Spleen (tissue), 11 donors: ENCODE results near the gene CLEC5A. TPM values are rescaled to one million over a fixed set of nuclear protein-coding genes. Genes with fewer than 3 reads are reported as not detected.

ENCODE experiments used
- DNase-seq: peaks from one replicate; pipeline ENCODE4 v3.0.0-alpha.2; 2020
- H3K27ac ChIP-seq, 8 donors: fragments of 200-600 bp; sonication (generic) in 7 of 8; 1 replicate in 4 of 8; 2 replicates in 4 of 8; pipeline versions ENCODE4 v1.5.0 to v1.8.0; 2016 to 2021; ENCODE audit warnings: inconsistent platforms in 4 of 8, mild to moderate bottlenecking in 4 of 8, moderate library complexity in 1 of 8
- H3K27me3 ChIP-seq, 7 donors: fragments of 200-600 bp; sonication (generic) in 6 of 7; replicated peaks in 1 of 7; 1 replicate in 4 of 7; 2 replicates in 3 of 7; pipeline versions ENCODE4 v1.5.0 to v1.8.0; 2016 to 2021; ENCODE audit warnings: inconsistent platforms in 3 of 7, mild to moderate bottlenecking in 1 of 7
- H3K36me3 ChIP-seq, 6 donors: fragments of 200-600 bp; sonication (generic) in 5 of 6; 1 replicate in 4 of 6; 2 replicates in 2 of 6; pipeline versions ENCODE4 v1.5.0 to v1.8.0; 2016 to 2021; ENCODE audit warnings: inconsistent platforms in 2 of 6
- H3K4me1 ChIP-seq, 6 donors: fragments of 200-600 bp; sonication (generic) in 5 of 6; 1 replicate in 3 of 6; 2 replicates in 3 of 6; pipeline versions ENCODE4 v1.5.0 to v1.8.0; 2016 to 2021; ENCODE audit warnings: inconsistent platforms in 3 of 6
- H3K4me3 ChIP-seq, 8 donors: fragments of 200-600 bp; sonication (generic) in 7 of 8; 1 replicate in 4 of 8; 2 replicates in 4 of 8; pipeline versions ENCODE4 v1.5.0 to v1.8.0; 2016 to 2021; ENCODE audit warnings: inconsistent platforms in 4 of 8, mild to moderate bottlenecking in 4 of 8, moderate library complexity in 2 of 8
- H3K9me3 ChIP-seq, 8 donors: fragments of 200-600 bp; sonication (generic) in 7 of 8; 1 replicate in 4 of 8; 2 replicates in 4 of 8; pipeline versions ENCODE4 v1.5.0 to v1.8.0; 2016 to 2021; ENCODE audit warnings: inconsistent platforms in 4 of 8
- POLR2A ChIP-seq, 3 donors: fragments of 450-650 bp; IDR thresholded peaks; one replicate each; pipeline ENCODE4 v1.5.1; 2017; ENCODE audit warnings: antibody characterized with exemption in 3 of 3, mild to moderate bottlenecking in 1 of 3
- POLR2AphosphoS5 ChIP-seq, 3 donors: sonication (generic); formaldehyde crosslinking; IDR thresholded peaks; one replicate each; pipeline ENCODE4 v1.5.1; 2017; ENCODE audit warnings: antibody characterized with exemption in 3 of 3
- WGBS, 5 donors: extraction: QIAGEN DNeasy Blood & Tissue Kit in 3 of 5; methylation state at CpG; one replicate each; pipeline versions ENCODE4 v1.1.5 to v1.1.7; 2013 to 2018; 5-methylcytosine and 5-hydroxymethylcytosine counted together
- intact Hi-C: fragments of 100-400 bp; cut with DNase I; formaldehyde crosslinking; loops from one replicate; pipeline ENCODE4 v1.15.0; 2023; ENCODE audit warnings: low total_unique reads
- polyA plus RNA-seq, 3 donors: library from polyadenylated mRNA; stranded (reverse); fragments of 200-250 nt; gene quantifications; one replicate each; pipeline ENCODE4 v1.2.1, GENCODE V29; 2013
- total RNA-seq, 7 donors: library from RNA; depleted of rRNA in 3 of 7; stranded (reverse); fragments of >200 nt in 3 of 7; fragmentation: NEBNext Ultra II Directional in 4 of 7; extraction: Animal tissue kit (Norgen Biotek cat#: 25700) in 4 of 7; gene quantifications; one replicate each; pipeline versions ENCODE4 v1.1.0 to v1.2.1, GENCODE V29; 2016 to 2021
- TF ChIP-seq, protein P1 (sequence below), 11 experiments: fragments of 200-600 bp in 7 of 11; fragments of 450-650 bp in 4 of 11; sonication (generic) in 4 of 11; IDR thresholded peaks in 8 of 11; conservative IDR thresholded peaks in 3 of 11; 1 replicate in 7 of 11; 2 replicates in 4 of 11; pipeline versions ENCODE4 v1.4.0 to v1.8.0; 2016 to 2021; ENCODE audit warnings: antibody characterized with exemption in 11 of 11, inconsistent platforms in 4 of 11, mild to moderate bottlenecking in 1 of 11
- donor health status: healthy with polysubstance abuse.
- donor health status: DM: no; HTN: no; CAD: no; lungs with moderate emphysema.
- donor health status: DM: no; HTN: no; CAD: no.
- donor health status: Bipolar disorder and iron deficiency.
- donor health status: healthy.
- donor health status: DM: no; HTN: no; CAD: no.
- donor health status: DM: yes; HTN: yes; CAD: no.

CLEC5A gene
- total and polyA plus RNA-seq, 10 donors, result 0.09 to 5.8 (median 0.91) TPM

DNA sequence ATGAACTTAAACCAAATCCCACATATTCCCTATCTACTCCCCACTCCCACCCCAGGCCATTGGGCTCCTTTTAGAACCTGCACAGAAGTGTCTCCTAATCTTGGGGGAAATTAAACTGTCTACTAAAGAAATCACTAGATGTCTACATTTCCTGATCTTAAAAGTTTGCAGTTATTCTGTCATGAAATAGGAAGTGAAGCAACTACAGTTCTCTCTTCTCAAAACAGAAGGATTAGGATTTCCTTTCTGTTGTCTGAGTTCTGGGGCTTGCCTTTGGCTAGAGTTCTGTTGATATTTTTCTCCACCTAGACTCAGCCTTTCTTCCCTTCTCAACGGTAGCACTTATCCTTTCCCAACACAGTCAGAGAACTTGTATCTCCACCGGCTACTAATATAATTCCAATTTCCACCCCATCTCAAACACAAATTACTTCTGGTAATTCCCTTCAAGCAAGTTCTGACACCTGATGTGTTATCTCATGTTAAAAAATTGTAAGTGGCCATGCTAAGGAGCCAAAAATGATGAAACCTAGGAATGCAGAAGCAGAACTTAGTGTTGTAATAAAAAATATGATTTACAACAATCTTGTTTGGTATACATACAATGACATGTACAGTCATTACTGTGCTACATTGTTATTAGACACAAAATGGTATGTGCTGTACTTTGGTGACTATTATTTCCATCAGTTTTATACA, 18.5 kb downstream of the CLEC5A start:
- Histone ChIP-seq H3K4me1 (peaks cover 0 to 16% (median 0%) of the 10 kb centered on the region in 6 donors), H3K27ac (peak overlapping the region in 6 of 8 donors; percentile 19 to 82 (median 70)), H3K4me3 (no peak overlapping the region), H3K36me3 (no peaks in the 10 kb centered on the region), H3K9me3 (peaks cover 0 to 9% (median 0%) of the 10 kb centered on the region in 8 donors), H3K27me3 (no peaks in the 10 kb centered on the region)
- intact Hi-C loops, result no loop called here
- TF ChIP-seq, protein P1, sequence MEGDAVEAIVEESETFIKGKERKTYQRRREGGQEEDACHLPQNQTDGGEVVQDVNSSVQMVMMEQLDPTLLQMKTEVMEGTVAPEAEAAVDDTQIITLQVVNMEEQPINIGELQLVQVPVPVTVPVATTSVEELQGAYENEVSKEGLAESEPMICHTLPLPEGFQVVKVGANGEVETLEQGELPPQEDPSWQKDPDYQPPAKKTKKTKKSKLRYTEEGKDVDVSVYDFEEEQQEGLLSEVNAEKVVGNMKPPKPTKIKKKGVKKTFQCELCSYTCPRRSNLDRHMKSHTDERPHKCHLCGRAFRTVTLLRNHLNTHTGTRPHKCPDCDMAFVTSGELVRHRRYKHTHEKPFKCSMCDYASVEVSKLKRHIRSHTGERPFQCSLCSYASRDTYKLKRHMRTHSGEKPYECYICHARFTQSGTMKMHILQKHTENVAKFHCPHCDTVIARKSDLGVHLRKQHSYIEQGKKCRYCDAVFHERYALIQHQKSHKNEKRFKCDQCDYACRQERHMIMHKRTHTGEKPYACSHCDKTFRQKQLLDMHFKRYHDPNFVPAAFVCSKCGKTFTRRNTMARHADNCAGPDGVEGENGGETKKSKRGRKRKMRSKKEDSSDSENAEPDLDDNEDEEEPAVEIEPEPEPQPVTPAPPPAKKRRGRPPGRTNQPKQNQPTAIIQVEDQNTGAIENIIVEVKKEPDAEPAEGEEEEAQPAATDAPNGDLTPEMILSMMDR (IDR thresholded peaks at IDR 0.05 in 8 of 11, conservative IDR thresholded peaks at IDR 0.05 in 3 of 11), result no peak
- TF ChIP-seq POLR2A (IDR thresholded peaks at IDR 0.05), result no peak
- TF ChIP-seq POLR2AphosphoS5 (IDR thresholded peaks at IDR 0.05), result no peak
- 26 to 56% (median 40%) methylated on average over 2 of the region's 2 CpGs for WGBS, 5 donors
- DNase-seq, result no peak

DNA sequence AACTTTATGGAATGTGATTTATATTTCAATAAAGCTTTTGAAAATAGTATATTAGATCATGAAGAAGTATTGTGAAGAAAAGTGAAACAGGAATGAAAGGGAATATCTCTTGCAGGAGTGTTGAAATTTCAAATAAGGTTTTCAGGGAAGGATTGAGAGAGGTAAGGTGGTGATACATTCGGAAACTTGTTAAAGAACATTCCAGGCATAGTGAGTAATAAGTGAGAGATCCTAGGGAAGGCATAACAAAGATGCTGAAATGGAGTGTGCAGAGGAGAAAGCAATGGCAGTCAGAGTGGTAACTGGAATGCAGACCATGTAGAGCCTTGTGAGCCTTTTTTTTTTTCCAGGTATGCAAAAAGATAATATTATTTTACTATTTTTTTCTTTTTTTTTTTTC, 26.5 kb downstream of the CLEC5A start:
- Histone ChIP-seq H3K4me1 (peaks cover 0 to 5% (median 0%) of the 10 kb centered on the region in 6 donors), H3K27ac (no peak overlapping the region), H3K27me3 (no peaks in the 10 kb centered on the region), H3K4me3 (no peak overlapping the region), H3K9me3 (no peaks in the 10 kb centered on the region), H3K36me3 (no peaks in the 10 kb centered on the region)
- TF ChIP-seq POLR2AphosphoS5 (IDR thresholded peaks at IDR 0.05), result no peak
- intact Hi-C loops, result no loop called here
- no peak for DNase-seq
- 78 to 98% (median 88%) methylated on average over 1 of the region's 1 CpG for WGBS, 5 donors

DNA sequence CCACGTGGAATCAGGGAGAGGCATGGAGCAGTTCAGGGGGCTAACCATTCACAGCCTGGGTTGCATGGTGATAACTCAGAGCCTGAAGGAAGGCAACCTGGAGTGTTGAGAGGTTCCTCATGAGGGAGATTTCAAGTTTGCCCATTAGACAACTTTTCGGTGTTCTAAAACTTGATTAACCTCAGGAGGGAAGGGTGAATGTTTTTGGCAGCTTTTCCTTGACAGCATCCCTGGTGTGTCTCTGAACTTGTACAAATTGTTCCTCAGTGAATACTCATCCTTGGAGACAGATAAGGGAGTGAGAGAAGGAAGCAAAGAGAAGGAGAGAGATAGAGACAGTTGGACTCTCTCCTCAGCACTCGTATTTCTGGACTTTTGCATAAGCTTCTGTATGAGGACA, 30.7 kb downstream of the CLEC5A start, which contains the start of gene OR9A4:
Gene OR9A4 (plus strand): TSS at position 301 of the 400 bp plus-strand sequence. CDS start 2,477 bp downstream, outside the sequence.
- no peaks in the 10 kb centered on the region for H3K9me3 ChIP-seq
- no peaks in the 10 kb centered on the region for H3K27me3 ChIP-seq
- no peak for DNase-seq
- H3K4me3 ChIP-seq, result no peak within 1 kb of the TSS
- H3K4me1 ChIP-seq, result peaks cover 0 to 5% (median 0%) of the 10 kb centered on the region in 6 donors
- 80 to 93% (median 89%) methylated on average over 3 of the region's 3 CpGs for WGBS, 5 donors
- H3K36me3 ChIP-seq, result no peaks in the 10 kb centered on the region
- intact Hi-C loops, result no loop called here
- TF ChIP-seq POLR2AphosphoS5 (IDR thresholded peaks at IDR 0.05), result no peak
- TF ChIP-seq POLR2A (IDR thresholded peaks at IDR 0.05), result no peak
- TF ChIP-seq, protein P1 (IDR thresholded peaks at IDR 0.05 in 8 of 11, conservative IDR thresholded peaks at IDR 0.05 in 3 of 11), result no peak
- no peak within 1 kb of the TSS for H3K27ac ChIP-seq

DNA sequence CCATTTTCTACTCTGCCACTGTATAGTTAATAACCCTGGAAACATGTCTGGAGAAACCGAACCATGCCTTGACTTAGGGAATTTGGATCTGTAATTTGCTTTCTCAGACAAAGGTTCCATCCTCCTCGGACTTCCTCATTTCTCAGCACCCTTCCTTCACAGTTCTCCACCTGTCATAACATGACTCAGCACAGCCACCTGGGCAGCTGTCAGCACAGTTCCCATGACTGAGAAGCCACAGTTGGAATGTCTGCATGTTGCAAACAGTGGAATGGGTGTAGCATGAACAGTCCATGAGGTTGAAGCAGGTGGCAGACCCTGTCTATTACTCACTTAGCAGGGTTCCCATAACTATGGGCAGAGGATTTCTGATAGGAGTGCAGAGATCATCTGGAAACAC, 31.2 kb downstream of the CLEC5A start:
- Histone ChIP-seq H3K4me3 (no peak overlapping the region), H3K27ac (no peak overlapping the region), H3K4me1 (peaks cover 0 to 5% (median 0%) of the 10 kb centered on the region in 6 donors), H3K36me3 (no peaks in the 10 kb centered on the region), H3K9me3 (no peaks in the 10 kb centered on the region), H3K27me3 (no peaks in the 10 kb centered on the region)
- WGBS, 5 donors, result 46 to 52% (median 51%) methylated on average over 2 of the region's 2 CpGs
- no peak for DNase-seq
- intact Hi-C loops, result no loop called here
- TF ChIP-seq POLR2AphosphoS5 (IDR thresholded peaks at IDR 0.05) (no peak), POLR2A (IDR thresholded peaks at IDR 0.05) (no peak)
- TF ChIP-seq, protein P1 (IDR thresholded peaks at IDR 0.05 in 8 of 11, conservative IDR thresholded peaks at IDR 0.05 in 3 of 11), result no peak
